GM12873 (cell line): ENCODE results near the gene EPS8.

Source experiments
- TF ChIP-seq, protein P1 (sequence below): IDR thresholded peaks from 2 replicates; pipeline ENCODE4 v1.5.1; 2012; ENCODE audit warnings: low read depth, mild to moderate bottlenecking, moderate library complexity, low read length, control low read depth; ENCODE audit not compliant: insufficient read depth; ENCODE audit errors: missing control alignments

The EPS8 gene

DNA sequence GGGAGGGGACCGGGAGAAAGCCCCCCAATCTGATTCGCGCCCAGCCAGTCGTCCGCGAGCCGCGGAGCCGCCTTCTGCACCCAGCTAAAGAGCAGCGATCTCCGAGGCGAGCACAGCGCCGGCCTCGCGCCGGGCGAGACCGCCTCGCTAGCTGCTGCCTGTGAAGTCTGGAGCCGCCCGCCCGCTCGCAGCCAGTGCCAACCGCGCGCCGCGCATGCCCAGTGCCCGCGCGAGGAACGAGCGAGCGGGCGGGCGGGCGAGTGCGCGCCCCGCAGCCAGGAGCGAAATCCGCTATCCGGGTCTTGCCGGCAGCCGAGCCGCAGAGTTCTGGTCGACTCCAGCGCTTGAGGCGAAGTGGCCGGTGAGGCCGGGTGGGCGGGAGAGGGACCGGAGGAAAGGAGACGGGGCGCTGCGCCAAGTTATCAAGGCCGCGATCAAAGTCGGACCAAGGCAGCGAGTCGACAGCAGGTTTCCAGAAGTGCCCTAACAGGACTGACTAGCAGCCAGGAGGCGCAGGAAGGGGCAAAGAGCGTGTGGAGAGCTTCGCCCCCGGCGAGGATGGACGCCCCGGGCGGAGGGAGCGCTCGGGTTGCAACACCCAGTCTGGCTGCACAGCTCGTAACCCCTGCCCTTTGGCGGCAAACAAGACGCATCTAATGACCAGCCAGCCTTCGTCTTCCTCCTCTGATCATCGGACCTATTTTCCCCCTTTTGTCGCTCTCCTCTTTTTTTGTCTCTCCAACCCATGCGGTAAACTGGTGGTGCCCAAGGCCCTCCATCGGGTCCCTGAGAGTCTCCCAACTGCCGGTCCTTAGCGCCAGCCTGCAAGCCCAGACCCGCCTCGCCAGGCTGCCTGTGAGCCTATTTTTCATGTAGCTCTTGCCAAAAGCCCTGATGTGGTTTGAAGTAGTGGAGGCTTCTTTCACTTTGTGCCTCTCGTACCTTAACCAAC, at the start of gene EPS8:
Gene EPS8, minus strand, starts transcription at position 169 of the 952 bp plus-strand sequence. CDS start 106,437 bp downstream, outside the sequence.
- TF ChIP-seq, protein P1, sequence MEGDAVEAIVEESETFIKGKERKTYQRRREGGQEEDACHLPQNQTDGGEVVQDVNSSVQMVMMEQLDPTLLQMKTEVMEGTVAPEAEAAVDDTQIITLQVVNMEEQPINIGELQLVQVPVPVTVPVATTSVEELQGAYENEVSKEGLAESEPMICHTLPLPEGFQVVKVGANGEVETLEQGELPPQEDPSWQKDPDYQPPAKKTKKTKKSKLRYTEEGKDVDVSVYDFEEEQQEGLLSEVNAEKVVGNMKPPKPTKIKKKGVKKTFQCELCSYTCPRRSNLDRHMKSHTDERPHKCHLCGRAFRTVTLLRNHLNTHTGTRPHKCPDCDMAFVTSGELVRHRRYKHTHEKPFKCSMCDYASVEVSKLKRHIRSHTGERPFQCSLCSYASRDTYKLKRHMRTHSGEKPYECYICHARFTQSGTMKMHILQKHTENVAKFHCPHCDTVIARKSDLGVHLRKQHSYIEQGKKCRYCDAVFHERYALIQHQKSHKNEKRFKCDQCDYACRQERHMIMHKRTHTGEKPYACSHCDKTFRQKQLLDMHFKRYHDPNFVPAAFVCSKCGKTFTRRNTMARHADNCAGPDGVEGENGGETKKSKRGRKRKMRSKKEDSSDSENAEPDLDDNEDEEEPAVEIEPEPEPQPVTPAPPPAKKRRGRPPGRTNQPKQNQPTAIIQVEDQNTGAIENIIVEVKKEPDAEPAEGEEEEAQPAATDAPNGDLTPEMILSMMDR, result no peak

DNA sequence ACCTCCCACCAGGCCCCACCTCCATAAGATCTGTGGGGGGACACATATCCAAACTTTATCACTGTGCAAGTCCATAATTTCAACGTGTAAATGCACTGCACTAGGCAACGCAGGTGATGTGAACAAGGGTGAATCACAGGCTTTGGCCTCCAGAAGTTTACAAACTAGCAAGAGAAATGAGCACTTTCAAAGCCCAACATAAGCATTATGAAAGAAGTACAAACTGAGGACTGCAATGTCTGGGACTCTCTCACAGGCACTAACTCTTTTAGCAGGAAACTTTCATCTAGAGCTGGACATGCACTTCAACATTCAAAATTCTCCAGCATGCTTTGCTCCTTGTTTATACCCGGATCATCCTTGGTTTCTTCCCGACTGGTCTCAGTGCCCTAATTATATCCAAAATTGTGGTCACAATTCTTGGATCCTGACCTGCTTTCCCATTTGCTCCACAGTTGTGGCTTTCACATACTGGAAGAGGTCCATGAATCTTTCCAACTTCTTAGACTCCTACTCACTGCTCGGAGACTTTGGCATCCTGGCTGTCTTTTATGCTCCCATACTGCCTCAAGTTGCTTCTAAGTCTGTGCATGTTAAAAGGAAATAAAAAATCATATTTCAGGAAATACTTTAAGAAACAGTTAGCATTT, 48.1 kb upstream of the EPS8 start:
- TF ChIP-seq, protein P1, result no peak

DNA sequence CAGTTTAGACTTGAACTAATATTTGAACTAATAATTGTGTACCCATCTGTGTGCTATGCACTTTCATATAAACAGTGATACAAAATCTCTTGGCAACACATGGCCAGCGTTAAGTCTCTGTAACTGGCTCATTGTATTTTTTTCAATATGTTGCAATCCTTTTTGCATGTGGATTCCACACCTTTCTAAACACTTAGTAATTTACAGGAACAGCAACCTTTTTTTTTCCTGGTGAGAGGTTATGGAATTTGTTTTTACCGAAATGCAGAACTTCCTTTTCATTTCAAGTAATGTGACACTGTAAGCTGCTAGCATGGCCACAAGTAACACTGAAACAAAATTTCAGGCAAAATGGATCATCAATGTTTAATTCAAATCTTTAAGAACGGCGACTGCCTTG, 45.4 kb upstream of the EPS8 start:
- TF ChIP-seq, protein P1, result no peak

DNA sequence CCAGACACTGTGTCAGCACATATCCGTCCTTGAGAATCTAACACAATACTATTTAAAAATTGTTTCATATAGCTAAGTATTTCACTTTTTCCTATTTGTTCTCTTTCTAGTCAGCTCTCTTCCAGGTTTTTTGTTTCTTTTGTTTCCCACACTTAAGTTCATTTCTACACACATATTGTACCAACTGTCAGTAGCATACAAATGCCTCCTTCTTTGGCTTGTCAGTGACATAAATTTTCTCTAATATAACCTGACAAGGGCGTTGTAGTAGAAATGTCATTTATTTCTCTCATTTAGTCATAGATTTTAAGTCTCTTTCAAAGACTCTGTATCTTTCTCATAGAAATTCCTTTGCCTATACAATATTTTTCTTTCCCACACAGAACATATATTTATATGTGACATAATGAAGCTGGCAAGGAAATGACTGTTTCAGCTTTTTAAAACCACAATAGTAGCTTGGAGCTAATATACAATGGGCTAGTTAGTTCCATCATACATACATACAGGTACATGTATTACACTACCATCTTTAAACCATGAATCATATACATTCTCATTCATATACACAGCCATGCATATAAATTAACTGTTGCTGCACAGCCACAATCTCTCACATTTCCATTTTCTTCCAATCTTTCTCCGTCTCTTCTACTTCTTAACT, 42.3 kb upstream of the EPS8 start:
- TF ChIP-seq, protein P1, result no peak

DNA sequence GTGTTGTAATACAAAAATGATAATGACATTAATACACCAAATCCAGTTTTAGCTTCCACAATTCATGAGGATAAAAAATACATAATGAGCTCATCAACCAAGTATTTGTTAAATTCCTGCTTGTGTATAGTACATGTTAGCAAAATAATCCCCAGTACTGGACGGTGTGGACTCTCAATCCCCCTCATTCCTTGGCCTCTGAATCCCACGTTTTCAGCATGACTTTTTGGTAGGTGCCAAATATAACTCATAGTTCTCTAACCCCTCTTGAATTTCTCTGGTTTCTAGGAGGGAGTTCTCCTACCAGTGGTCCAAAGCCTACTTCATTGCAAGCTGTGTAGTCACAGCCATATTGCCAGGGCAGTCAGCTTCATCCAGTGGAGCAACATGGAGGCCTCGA, 41.4 kb upstream of the EPS8 start:
- TF ChIP-seq, protein P1, result no peak

DNA sequence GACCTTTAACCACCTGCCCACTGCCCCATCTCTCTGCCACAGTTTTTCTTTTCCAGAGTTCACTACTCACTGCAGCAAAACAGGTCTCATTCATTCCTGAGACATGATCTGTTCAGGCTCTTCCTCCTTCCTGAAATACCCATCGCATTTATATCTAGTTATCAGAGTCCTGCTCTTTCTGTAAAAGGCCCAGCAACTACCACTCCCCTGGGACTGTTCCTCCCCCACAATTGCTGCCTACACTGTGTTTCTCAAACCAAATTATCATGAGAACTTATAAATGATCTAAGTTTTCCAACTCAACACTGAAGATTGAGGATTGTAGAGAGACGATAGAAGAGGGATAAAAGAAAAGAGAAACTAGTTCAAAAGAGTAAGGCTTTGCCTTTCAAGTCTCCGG, 40.8 kb upstream of the EPS8 start:
- TF ChIP-seq, protein P1, result no peak

DNA sequence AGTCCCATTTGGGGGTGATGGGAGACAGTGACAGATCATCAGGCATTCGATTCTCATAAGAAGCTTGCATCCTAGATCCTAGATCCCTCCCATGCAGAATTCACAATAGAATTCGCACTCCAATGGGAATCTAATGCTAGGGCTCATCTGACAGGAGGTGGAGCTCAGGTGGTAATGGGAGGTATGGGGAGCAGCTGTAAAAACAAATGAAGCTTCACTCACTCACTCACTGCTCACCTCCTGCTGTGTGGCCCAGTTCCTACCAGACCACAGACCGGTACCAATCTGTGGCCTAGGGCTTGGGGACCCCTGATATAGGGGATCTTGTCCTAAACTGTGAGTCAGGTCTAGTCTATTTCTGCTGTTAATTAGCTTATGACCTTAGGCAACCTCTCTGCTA, 40.1 kb upstream of the EPS8 start:
- TF ChIP-seq, protein P1, result no peak
